ENCODE results near the gene TPI1. TPM values are rescaled to one million over a fixed set of nuclear protein-coding genes. Genes with fewer than 3 reads are reported as not detected.

The TPI1 gene
- total RNA-seq, 4 donors from 2014 or later: 500 to 741 (median 604) TPM

GRCh38 chr12:6851921-6852650 is 15.2 kb upstream of the TPI1 start, which contains the start of gene USP5:
USP5 (plus strand) TSS chr12:6852150; CDS start chr12:6852180, 30 bp downstream.
- in situ Hi-C loops (cut with MboI; ENCODE audit: low sequenced_read_pairs in 4 of 4): no loop called here
- peak; percentile 99 for DNase-seq

DNA sequence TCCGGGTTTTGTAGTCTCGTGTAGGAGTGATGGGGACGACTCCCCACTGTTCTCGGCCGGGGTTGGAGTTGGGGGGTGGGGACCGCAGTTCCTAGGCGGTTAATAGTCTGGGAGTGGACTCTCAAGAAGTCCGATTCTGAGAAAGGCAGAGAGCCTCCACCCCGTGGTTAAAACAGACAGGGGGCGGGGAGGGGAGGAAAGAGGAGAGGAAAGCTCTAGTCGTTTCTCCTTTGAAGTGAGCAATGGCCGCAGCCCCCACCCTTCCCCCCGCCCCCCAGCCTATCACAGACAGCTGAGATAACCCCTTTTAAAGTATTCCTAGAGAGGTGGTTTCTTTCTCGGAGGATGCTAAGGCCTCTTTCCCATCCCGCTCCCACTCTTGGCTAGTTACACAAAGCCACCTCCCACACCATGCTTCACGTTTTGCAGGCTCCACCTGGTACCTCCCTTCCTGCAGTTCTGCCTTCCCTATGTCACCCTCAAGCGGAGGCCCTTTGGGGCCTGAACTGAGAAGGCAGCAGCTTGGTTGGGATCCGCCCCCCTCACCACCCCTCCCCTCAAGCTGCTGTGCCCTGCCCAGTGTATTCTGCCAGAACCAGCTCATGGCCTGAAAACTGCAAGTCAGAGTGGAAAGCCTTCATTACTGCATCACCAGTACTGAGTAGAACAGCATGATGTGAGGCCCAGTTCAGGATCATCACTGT is 14.5 kb upstream of the TPI1 start:
- TF ChIP-seq, protein P1, sequence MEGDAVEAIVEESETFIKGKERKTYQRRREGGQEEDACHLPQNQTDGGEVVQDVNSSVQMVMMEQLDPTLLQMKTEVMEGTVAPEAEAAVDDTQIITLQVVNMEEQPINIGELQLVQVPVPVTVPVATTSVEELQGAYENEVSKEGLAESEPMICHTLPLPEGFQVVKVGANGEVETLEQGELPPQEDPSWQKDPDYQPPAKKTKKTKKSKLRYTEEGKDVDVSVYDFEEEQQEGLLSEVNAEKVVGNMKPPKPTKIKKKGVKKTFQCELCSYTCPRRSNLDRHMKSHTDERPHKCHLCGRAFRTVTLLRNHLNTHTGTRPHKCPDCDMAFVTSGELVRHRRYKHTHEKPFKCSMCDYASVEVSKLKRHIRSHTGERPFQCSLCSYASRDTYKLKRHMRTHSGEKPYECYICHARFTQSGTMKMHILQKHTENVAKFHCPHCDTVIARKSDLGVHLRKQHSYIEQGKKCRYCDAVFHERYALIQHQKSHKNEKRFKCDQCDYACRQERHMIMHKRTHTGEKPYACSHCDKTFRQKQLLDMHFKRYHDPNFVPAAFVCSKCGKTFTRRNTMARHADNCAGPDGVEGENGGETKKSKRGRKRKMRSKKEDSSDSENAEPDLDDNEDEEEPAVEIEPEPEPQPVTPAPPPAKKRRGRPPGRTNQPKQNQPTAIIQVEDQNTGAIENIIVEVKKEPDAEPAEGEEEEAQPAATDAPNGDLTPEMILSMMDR (IDR thresholded peaks at IDR 0.05 in 4 of 5, conservative IDR thresholded peaks at IDR 0.05 in 1 of 5): no peak
- no peak for TF ChIP-seq POLR2A (IDR thresholded peaks at IDR 0.05)
- ATAC-seq (no peak), DNase-seq (no peak)
- Histone ChIP-seq H3K27me3 (no peaks in the 10 kb centered on the region), H3K4me1 (peaks cover 13 to 17% of the 10 kb centered on the region in 2 donors), H3K9me3 (no peaks in the 10 kb centered on the region), H3K4me3 (peak overlapping the region; percentile 68 to 83 (median 74)), H3K36me3 (peaks cover 0 to 25% of the 10 kb centered on the region in 2 donors), H3K27ac (peak overlapping the region; percentile 78 to 97 (median 92))
- intact Hi-C loops (cut with DNase I; ENCODE audit: low total_unique reads) (loop anchor here (1.0 to 10.0 kb wide), 4 partner anchors 14 to 298 kb away; partner anchors contain the start of genes IFFO1, TPI1 and ZNF384), in situ Hi-C loops (cut with MboI; ENCODE audit: low sequenced_read_pairs in 4 of 4) (no loop called here)

More at GRCh38 chr12:6851921-6852650, 15.2 kb upstream of the TPI1 start, which contains the start of gene USP5:
- peak in 1 of 2 donors; percentile 64 for TF ChIP-seq POLR2A (IDR thresholded peaks at IDR 0.05)
- TF ChIP-seq, protein P1 (IDR thresholded peaks at IDR 0.05 in 4 of 5, conservative IDR thresholded peaks at IDR 0.05 in 1 of 5): peak in 2 of 5 experiments; percentile 13 to 23
- Histone ChIP-seq H3K9me3 (no peaks in the 10 kb centered on the region), H3K27ac (peak within 1 kb of the TSS; percentile 86 to 97 (median 92)), H3K36me3 (peaks cover 0 to 18% of the 10 kb centered on the region in 2 donors), H3K27me3 (no peaks in the 10 kb centered on the region), H3K4me1 (peaks cover 13 to 17% of the 10 kb centered on the region in 2 donors), H3K4me3 (peak within 1 kb of the TSS; percentile 68 to 83 (median 74))
- peak; percentile 85 to 88 for ATAC-seq
- intact Hi-C loops (cut with DNase I; ENCODE audit: low total_unique reads): loop anchor here (1.0 to 10.0 kb wide), 6 partner anchors 15 to 297 kb away; partner anchors contain the start of genes COPS7A, IFFO1, MLF2 and TPI1

- peaks cover 0 to 33% of the 10 kb centered on the region in 2 donors for H3K36me3 ChIP-seq
- H3K9me3 ChIP-seq: no peaks in the 10 kb centered on the region
- peaks cover 13 to 17% of the 10 kb centered on the region in 2 donors for H3K4me1 ChIP-seq
- DNase-seq: no peak
- H3K4me3 ChIP-seq: peak overlapping the region in 1 of 4 donors; percentile 68
- H3K27ac ChIP-seq: peak overlapping the region; percentile 78 to 97 (median 92)
- H3K27me3 ChIP-seq: no peaks in the 10 kb centered on the region
- intact Hi-C loops (cut with DNase I; ENCODE audit: low total_unique reads): loop anchor here (10.0 kb wide), 1 partner anchor 299 kb away; the partner anchor contains the start of gene IFFO1
- in situ Hi-C loops (cut with MboI; ENCODE audit: low sequenced_read_pairs in 4 of 4): no loop called here
- TF ChIP-seq POLR2A (IDR thresholded peaks at IDR 0.05): no peak
- TF ChIP-seq, protein P1 (IDR thresholded peaks at IDR 0.05 in 4 of 5, conservative IDR thresholded peaks at IDR 0.05 in 1 of 5): no peak
- no peak for ATAC-seq
These were observed 13.7 kb upstream of the TPI1 start for GRCh38 chr12:6853626-6854025.

DNA sequence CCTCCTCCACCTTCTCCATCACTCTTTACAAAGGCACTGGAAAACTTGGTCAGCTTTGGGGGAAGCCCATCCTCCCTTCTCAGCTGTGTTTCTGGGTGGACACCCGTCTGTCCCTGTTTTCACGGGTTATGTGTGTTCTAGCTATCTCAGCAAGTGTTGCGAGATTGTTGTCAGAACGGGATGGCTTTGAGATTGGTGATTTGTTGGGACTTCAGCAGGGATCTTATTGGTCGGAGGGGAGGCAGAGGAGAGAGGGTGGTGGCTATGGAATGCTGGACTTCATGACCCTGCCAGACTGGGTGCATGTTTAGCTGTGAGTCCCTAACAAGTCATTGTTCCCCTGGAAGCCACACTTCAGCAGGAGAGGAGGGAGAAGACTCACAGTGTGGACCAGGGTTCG is 13.3 kb upstream of the TPI1 start:
- no peak for ATAC-seq
- Histone ChIP-seq H3K9me3 (no peaks in the 10 kb centered on the region), H3K4me1 (peaks cover 13 to 17% of the 10 kb centered on the region in 2 donors), H3K27me3 (no peaks in the 10 kb centered on the region), H3K36me3 (peaks cover 0 to 37% of the 10 kb centered on the region in 2 donors), H3K27ac (peak overlapping the region in 1 of 4 donors; percentile 96), H3K4me3 (no peak overlapping the region)
- no peak for DNase-seq
- in situ Hi-C loops (cut with MboI; ENCODE audit: low sequenced_read_pairs in 4 of 4) (no loop called here), intact Hi-C loops (cut with DNase I; ENCODE audit: low total_unique reads) (loop anchor here (10.0 kb wide), 1 partner anchor 299 kb away; the partner anchor contains the start of gene IFFO1)
- TF ChIP-seq, protein P1 (IDR thresholded peaks at IDR 0.05 in 4 of 5, conservative IDR thresholded peaks at IDR 0.05 in 1 of 5): no peak
- TF ChIP-seq POLR2A (IDR thresholded peaks at IDR 0.05): no peak
